HG03045 (cell line): Measurements from ENCODE around the gene ANP32D.
A peak's percentile ranks its signal among the peaks of the same experiment; 100 is the strongest.
"Not testable (repeated sequence)": the region's sequence is repeated elsewhere in the genome, so short reads cannot be mapped to it uniquely, and the experiment has no call there.

Source experiments
- ATAC-seq: cut with Tn5 transposase; IDR thresholded peaks from one replicate; pipeline ENCODE4 v1.9.1; 2021; ENCODE audit warnings: mild to moderate bottlenecking, moderate library complexity; ENCODE audit not compliant: unreplicated experiment

The ANP32D gene

DNA sequence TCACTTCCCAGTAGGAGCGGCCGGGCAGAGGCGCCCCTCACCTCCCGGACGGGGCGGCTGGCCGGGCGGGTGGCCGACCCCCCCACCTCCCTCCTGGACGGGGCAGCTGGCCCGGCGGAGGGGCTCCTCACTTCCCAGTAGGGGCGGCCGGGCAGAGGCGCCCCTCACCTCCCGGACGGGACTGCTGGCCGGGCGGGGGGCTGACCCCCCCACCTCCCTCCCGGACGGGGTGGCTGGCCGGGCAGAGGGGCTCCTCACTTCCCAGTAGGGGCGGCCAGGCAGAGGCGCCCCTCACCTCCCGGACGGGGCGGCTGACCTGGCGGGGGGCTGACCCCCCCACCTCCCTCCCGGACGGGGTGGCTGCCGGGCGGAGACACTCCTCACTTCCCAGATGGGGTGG lies 27.9 kb downstream of the ANP32D start:
- not testable (repeated sequence) for ATAC-seq

DNA sequence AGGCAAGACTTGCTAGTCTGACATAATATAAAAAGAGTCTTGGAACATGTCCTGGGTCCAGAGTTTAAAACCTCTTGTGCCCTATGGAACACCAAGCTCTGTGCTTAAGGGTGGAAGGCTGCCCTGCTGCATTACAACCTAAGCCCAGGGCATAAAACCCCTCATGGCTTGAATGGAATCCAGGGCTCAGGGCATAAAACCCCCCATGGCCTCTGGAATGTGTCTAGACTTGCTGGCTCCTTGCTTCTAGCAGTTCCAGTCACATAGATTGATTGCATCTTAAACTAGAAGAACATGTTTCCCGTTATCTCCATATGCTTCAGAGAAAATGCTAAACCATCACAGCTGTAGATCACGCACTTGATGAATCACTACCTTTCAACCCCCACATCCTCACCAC lies 34.5 kb downstream of the ANP32D start:
- not testable (repeated sequence) for ATAC-seq

GRCh38 chr12:48508987-48509386 lies 36.6 kb downstream of the ANP32D start:
- ATAC-seq = no peak

GRCh38 chr12:48510111-48510510 lies 37.8 kb downstream of the ANP32D start:
- ATAC-seq = no peak

GRCh38 chr12:48512855-48513254 lies 40.5 kb downstream of the ANP32D start:
- peak; percentile 82 for ATAC-seq

- no peak for ATAC-seq
Observed at GRCh38 chr12:48514728-48515127, 42.4 kb downstream of the ANP32D start.

GRCh38 chr12:48520381-48520780 lies 48.0 kb downstream of the ANP32D start:
- ATAC-seq = not testable (repeated sequence)
